ENCODE measurements around the gene LRMDA.

GRCh38 chr10:76558996-76559891 is 1127.8 kb downstream of the LRMDA start:
- TF ChIP-seq POLR2A (IDR thresholded peaks at IDR 0.05) (no peak), CTCF (IDR thresholded peaks at IDR 0.05) (no peak)
